ENCODE results near the gene CAPN3.

The CAPN3 gene

DNA sequence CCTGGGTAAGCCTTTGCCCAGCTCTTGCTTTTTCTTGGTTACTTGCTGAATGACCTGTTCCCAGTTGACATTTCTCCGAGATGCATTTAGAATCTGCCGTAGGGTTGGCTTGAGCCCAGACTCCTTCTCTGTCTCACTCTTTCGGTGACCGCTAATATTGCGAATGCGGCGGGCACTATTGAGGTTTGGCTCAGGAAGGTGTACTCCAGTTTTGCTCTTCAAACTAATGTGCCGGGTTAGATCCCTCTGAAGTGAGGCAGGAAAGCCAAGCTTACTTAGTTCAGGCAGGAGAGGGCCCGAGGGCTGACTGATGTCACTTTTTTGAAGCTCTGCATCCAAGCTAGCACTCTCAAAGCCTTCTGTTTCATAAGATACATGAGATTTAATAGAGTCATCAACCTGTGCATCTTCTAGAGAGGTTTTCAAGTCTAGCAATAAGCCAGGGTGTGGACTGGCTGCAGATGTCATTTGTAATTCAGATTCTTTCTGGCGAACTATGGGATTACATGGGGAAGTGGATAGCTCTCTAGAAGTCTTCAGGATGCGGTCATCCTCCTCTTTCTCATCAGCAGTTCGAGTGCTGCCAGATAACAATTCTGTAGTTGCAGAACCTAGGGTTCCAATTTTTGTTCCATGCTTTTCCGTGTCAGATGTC, 90.6 kb downstream of the CAPN3 start:
- no peaks in the 10 kb centered on the region for H3K27me3 ChIP-seq (ENCODE audit: insufficient read depth, low read depth, severe bottlenecking)
- no peak overlapping the region for H3K4me3 ChIP-seq (ENCODE audit: low read depth, low read length)
- H3K9me3 ChIP-seq (ENCODE audit: severe bottlenecking) = no peaks in the 10 kb centered on the region
- no peak overlapping the region for H3K27ac ChIP-seq
- TF ChIP-seq, protein P1, sequence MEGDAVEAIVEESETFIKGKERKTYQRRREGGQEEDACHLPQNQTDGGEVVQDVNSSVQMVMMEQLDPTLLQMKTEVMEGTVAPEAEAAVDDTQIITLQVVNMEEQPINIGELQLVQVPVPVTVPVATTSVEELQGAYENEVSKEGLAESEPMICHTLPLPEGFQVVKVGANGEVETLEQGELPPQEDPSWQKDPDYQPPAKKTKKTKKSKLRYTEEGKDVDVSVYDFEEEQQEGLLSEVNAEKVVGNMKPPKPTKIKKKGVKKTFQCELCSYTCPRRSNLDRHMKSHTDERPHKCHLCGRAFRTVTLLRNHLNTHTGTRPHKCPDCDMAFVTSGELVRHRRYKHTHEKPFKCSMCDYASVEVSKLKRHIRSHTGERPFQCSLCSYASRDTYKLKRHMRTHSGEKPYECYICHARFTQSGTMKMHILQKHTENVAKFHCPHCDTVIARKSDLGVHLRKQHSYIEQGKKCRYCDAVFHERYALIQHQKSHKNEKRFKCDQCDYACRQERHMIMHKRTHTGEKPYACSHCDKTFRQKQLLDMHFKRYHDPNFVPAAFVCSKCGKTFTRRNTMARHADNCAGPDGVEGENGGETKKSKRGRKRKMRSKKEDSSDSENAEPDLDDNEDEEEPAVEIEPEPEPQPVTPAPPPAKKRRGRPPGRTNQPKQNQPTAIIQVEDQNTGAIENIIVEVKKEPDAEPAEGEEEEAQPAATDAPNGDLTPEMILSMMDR (IDR thresholded peaks at IDR 0.05; ENCODE audit: low read depth, low read length) = no peak
- DNase-seq = no peak
- H3K36me3 ChIP-seq = peaks cover 46% of the 10 kb centered on the region

DNA sequence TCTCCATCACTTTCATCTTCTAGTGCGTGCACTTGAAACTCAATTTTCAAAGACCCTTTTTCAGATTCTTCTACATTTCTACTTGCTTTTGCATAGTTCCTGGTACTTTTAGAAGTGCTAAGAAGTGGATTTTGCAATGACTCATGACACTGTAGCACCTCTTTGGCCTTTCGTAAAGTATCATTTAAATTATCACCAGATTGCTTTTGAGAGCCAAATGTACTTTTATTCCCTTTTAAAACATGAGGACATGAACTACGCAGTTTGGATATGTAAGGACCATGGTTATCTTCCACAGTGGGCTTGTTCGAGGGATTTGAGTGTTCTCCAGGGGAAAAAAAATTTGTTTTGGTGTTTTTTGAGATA, 91.1 kb downstream of the CAPN3 start:
- Histone ChIP-seq H3K9me3 (ENCODE audit: severe bottlenecking) (no peaks in the 10 kb centered on the region), H3K36me3 (peaks cover 41% of the 10 kb centered on the region)

DNA sequence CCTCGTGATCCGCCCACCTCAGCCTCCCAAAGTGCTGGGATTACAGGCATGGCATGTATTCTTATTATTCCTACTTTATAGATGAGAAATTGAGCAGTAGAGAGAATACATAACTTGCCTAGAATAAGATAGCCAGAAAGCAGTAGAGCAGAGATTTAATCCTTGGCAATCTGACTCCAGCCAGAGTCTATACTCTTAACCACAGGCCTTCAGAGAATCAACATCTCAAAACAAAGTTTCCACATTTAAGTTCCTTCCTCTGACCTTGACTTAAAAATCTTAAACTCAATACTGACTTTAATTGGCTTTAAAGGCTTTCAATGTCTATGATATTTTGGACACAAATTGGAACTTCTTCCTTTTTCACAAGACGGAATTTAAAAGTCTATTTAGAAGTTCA, 94.5 kb downstream of the CAPN3 start:
- Histone ChIP-seq H3K4me3 (ENCODE audit: low read depth, low read length) (no peak overlapping the region), H3K36me3 (peaks cover 26% of the 10 kb centered on the region), H3K27me3 (ENCODE audit: insufficient read depth, low read depth, severe bottlenecking) (no peaks in the 10 kb centered on the region), H3K9me3 (ENCODE audit: severe bottlenecking) (no peaks in the 10 kb centered on the region), H3K27ac (no peak overlapping the region)
- DNase-seq = no peak
- TF ChIP-seq, protein P1 (IDR thresholded peaks at IDR 0.05; ENCODE audit: low read depth, low read length) = no peak

More for the DNA sequence above, 91.1 kb downstream of the CAPN3 start:
- Histone ChIP-seq H3K27ac (no peak overlapping the region), H3K27me3 (ENCODE audit: insufficient read depth, low read depth, severe bottlenecking) (no peaks in the 10 kb centered on the region), H3K4me3 (ENCODE audit: low read depth, low read length) (no peak overlapping the region)
- TF ChIP-seq, protein P1 (IDR thresholded peaks at IDR 0.05; ENCODE audit: low read depth, low read length) = no peak
- no peak for DNase-seq

DNA sequence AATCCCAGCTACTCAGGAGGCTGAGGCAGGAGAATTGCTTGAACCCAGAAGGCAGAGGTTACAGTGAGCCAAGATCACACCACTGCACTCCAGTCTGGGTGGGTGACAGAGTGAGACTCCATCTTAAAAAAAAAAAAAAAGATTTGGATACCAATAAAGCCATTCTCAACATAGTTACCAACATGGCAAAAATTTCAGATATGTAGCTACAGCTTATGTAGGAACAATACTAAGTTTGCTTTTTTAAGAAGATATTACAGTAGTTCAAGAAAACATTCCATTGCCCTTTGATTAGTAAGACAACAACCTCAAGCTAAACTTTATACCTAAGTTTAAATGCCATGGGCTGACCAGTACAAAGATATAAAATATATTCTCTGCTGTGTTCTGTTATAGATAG, 97.2 kb downstream of the CAPN3 start:
- Histone ChIP-seq H3K27me3 (ENCODE audit: insufficient read depth, low read depth, severe bottlenecking) (no peaks in the 10 kb centered on the region), H3K36me3 (peaks cover 8% of the 10 kb centered on the region), H3K4me3 (ENCODE audit: low read depth, low read length) (no peak overlapping the region), H3K27ac (no peak overlapping the region), H3K9me3 (ENCODE audit: severe bottlenecking) (no peaks in the 10 kb centered on the region)
- TF ChIP-seq, protein P1 (IDR thresholded peaks at IDR 0.05; ENCODE audit: low read depth, low read length) = no peak
- no peak for DNase-seq

DNA sequence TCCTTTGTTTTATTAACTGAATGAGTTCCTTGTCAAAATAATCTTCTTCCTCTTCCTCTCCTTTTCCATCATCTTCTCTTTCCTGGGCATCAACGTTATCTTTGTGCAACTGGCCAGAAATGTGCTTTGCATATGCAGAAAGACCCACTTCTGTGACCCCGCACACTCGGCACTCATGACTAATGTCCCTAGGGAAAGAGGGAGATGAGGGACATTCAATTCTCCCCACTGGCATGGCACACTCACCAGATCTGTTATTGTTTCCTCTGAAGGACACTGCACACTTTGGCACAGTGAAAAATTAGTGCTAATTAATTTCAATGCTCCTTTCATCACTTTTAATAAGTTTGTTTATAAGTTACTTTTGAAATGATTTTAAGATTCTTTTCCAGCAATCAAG, 97.7 kb downstream of the CAPN3 start:
- TF ChIP-seq, protein P1 (IDR thresholded peaks at IDR 0.05; ENCODE audit: low read depth, low read length) = no peak
- H3K9me3 ChIP-seq (ENCODE audit: severe bottlenecking) = no peaks in the 10 kb centered on the region
- DNase-seq = no peak
- H3K27ac ChIP-seq = no peak overlapping the region
- H3K27me3 ChIP-seq (ENCODE audit: insufficient read depth, low read depth, severe bottlenecking) = no peaks in the 10 kb centered on the region
- H3K4me3 ChIP-seq (ENCODE audit: low read depth, low read length) = no peak overlapping the region
- H3K36me3 ChIP-seq = peaks cover 6% of the 10 kb centered on the region; the same call in 1 of the 2 replicates

All from WERI-Rb-1 (cell line).